SK-N-SH (cell line): ENCODE results near the gene NKAP. TPM values are rescaled to one million over a fixed set of nuclear protein-coding genes. Genes with fewer than 3 reads are reported as not detected.

Experiments
- CTCF ChIA-PET: fragments of 300-600, 350-600 bp; formaldehyde crosslinking; extraction: SDS; loops from one replicate; lab custom pipeline; 2021; lab: Yijun Ruan, JAX
- POLR2A ChIA-PET: fragments of 350-600 bp; sonication (Branson Sonifier 250); formaldehyde crosslinking; extraction: SDS; loops from one replicate; lab custom pipeline; 2020; ENCODE audit warnings: antibody characterized with exemption, inconsistent platforms; lab: Yijun Ruan, JAX
- DNase-seq: peaks from one replicate; pipeline ENCODE4 v3.0.0; 2012
- H2AFZ ChIP-seq: fragments of 200-600 bp; sonication (generic); 2 replicates; pipeline ENCODE4 v1.8.1; 2016; ENCODE audit warnings: antibody characterized with exemption, mild to moderate bottlenecking, low read depth
- H3F3A ChIP-seq: fragments of 200-600 bp; sonication (generic); replicated peaks from 2 replicates; pipeline ENCODE3; 2016; ENCODE audit warnings: antibody characterized with exemption, mild to moderate bottlenecking; ENCODE audit not compliant: insufficient read depth
- H3K27ac ChIP-seq, 2 experiments: fragments of 200-500 bp in 1 of 2; fragments of 200-600 bp in 1 of 2; sonication (Bioruptor generic) in 1 of 2; sonication (generic), shearing (Covaris generic) in 1 of 2; 2 replicates each; pipeline versions ENCODE4 v1.5.1 to v1.6.1; 2014 to 2016; ENCODE audit warnings: low read depth in 2 of 2, inconsistent platforms in 1 of 2, low read length in 1 of 2, mild to moderate bottlenecking in 1 of 2, mixed read lengths in 1 of 2
- H3K27me3 ChIP-seq: fragments of 200-600 bp; sonication (generic), shearing (Covaris generic); 2 replicates; pipeline ENCODE4 v1.6.1; 2016; ENCODE audit warnings: mixed run types; ENCODE audit not compliant: insufficient read depth
- H3K36me3 ChIP-seq, 2 experiments: fragments of 200-500 bp in 1 of 2; fragments of 200-600 bp in 1 of 2; sonication (Bioruptor generic) in 1 of 2; sonication (generic) in 1 of 2; replicated peaks in 1 of 2; 2 replicates each; pipeline versions ENCODE3 to v1.5.1; 2014 to 2016; ENCODE audit warnings: low read length in 1 of 2, mild to moderate bottlenecking in 1 of 2; ENCODE audit not compliant: insufficient read depth in 2 of 2, control insufficient read depth in 1 of 2
- H3K4me1 ChIP-seq, 2 experiments: fragments of 200-500 bp in 1 of 2; fragments of 200-600 bp in 1 of 2; sonication (Bioruptor generic) in 1 of 2; sonication (generic), shearing (Covaris generic) in 1 of 2; 2 replicates each; pipeline versions ENCODE4 v1.5.1 to v1.6.1; 2014 to 2016; ENCODE audit warnings: low read depth in 1 of 2, low read length in 1 of 2, mixed run types in 1 of 2; ENCODE audit not compliant: insufficient read depth in 2 of 2, control insufficient read depth in 1 of 2
- H3K4me2 ChIP-seq: fragments of 200-600 bp; sonication (generic), shearing (Covaris generic); 2 replicates; pipeline ENCODE4 v1.6.1; 2017; ENCODE audit warnings: mixed run types
- H3K4me3 ChIP-seq, 2 experiments: fragments of 200-500 bp in 1 of 2; fragments of 200-600 bp in 1 of 2; sonication (Bioruptor generic) in 1 of 2; sonication (generic), shearing (Covaris generic) in 1 of 2; 2 replicates each; pipeline versions ENCODE4 v1.5.1 to v1.8.1; 2014 to 2016; ENCODE audit warnings: low read depth in 2 of 2, inconsistent platforms in 1 of 2, low read length in 1 of 2, mild to moderate bottlenecking in 1 of 2, mixed read lengths in 1 of 2, moderate library complexity in 1 of 2
- H3K79me2 ChIP-seq: fragments of 200-600 bp; sonication (generic); 2 replicates; pipeline ENCODE4 v1.8.1; 2017; ENCODE audit warnings: mild to moderate bottlenecking; ENCODE audit not compliant: insufficient read depth
- H3K9ac ChIP-seq: fragments of 200-600 bp; sonication (generic); 2 replicates; pipeline ENCODE4 v1.6.1; 2017; ENCODE audit warnings: mixed run types
- H3K9me2 ChIP-seq: fragments of 200-600 bp; sonication (generic); 2 replicates; pipeline ENCODE4 v1.6.1; 2017; ENCODE audit warnings: mixed run types
- H3K9me3 ChIP-seq: fragments of 200-600 bp; sonication (generic); 2 replicates; pipeline ENCODE4 v1.6.1; 2017; ENCODE audit warnings: mixed run types, mild to moderate bottlenecking, moderate library complexity
- H4K20me1 ChIP-seq: fragments of 200-600 bp; sonication (generic); 2 replicates; pipeline ENCODE4 v1.6.1; 2017; ENCODE audit warnings: mild to moderate bottlenecking, mixed run types; ENCODE audit not compliant: insufficient read depth
- CHD2 ChIP-seq: fragments of 150-350 bp; IDR thresholded peaks from 2 replicates; pipeline ENCODE4 v1.6.1; 2018; ENCODE audit warnings: low read length; ENCODE audit not compliant: partially characterized antibody
- ELF1 ChIP-seq: IDR thresholded peaks from 2 replicates; pipeline ENCODE4 v1.4.0; 2012
- EP300 ChIP-seq, 2 experiments: IDR thresholded peaks; 2 replicates each; pipeline versions ENCODE4 v1.4.0 to v1.6.1; 2012; ENCODE audit warnings: borderline replicate concordance in 1 of 2, low read depth in 1 of 2, low read length in 1 of 2
- EZH2phosphoT487 ChIP-seq: fragments of 200-600 bp; sonication (generic); IDR thresholded peaks from 2 replicates; pipeline ENCODE4 v1.6.1; 2017; ENCODE audit warnings: low read depth, mixed run types, mild to moderate bottlenecking, antibody characterized with exemption, moderate library complexity, borderline replicate concordance
- FOSL2 ChIP-seq: IDR thresholded peaks from 2 replicates; pipeline ENCODE4 v1.4.0; 2012; ENCODE audit warnings: low read depth, mild to moderate bottlenecking, moderate library complexity, borderline replicate concordance
- FOXM1 ChIP-seq: IDR thresholded peaks from 2 replicates; pipeline ENCODE4 v1.4.0; 2012; ENCODE audit warnings: low read depth, mild to moderate bottlenecking
- GATA2 ChIP-seq: sonication (generic); formaldehyde crosslinking; IDR thresholded peaks from 2 replicates; pipeline ENCODE4 v1.5.0; 2020; ENCODE audit warnings: mild to moderate bottlenecking, missing genetic modification reagents
- JUND ChIP-seq: IDR thresholded peaks from 2 replicates; pipeline ENCODE4 v1.4.0; 2012
- MEF2A ChIP-seq: IDR thresholded peaks from 2 replicates; pipeline ENCODE4 v1.4.0; 2012; ENCODE audit warnings: low read depth, borderline replicate concordance
- NFIC ChIP-seq: IDR thresholded peaks from 2 replicates; pipeline ENCODE4 v1.4.0; 2012; ENCODE audit warnings: borderline replicate concordance
- NRF1 ChIP-seq: IDR thresholded peaks from 2 replicates; pipeline ENCODE4 v1.6.1; 2012; ENCODE audit warnings: low read depth, mild to moderate bottlenecking, low read length
- POLR2AphosphoS5 ChIP-seq: IDR thresholded peaks from 2 replicates; pipeline ENCODE4 v1.6.1; 2012; ENCODE audit warnings: low read depth, low read length
- RAD21 ChIP-seq: IDR thresholded peaks from 2 replicates; pipeline ENCODE4 v1.6.1; 2012; ENCODE audit warnings: mild to moderate bottlenecking, low read length
- RCOR1 ChIP-seq: fragments of 150-350 bp; IDR thresholded peaks from 2 replicates; pipeline ENCODE4 v1.6.1; 2017; ENCODE audit warnings: antibody characterized with exemption, low read length
- RFX5 ChIP-seq: IDR thresholded peaks from 2 replicates; pipeline ENCODE4 v1.6.1; 2012; ENCODE audit warnings: mild to moderate bottlenecking, improper control_type of control experiment, low read length
- SIN3A ChIP-seq: IDR thresholded peaks from 2 replicates; pipeline ENCODE4 v1.6.1; 2012; ENCODE audit warnings: low read depth, mild to moderate bottlenecking, low read length, moderate library complexity, borderline replicate concordance
- TCF12 ChIP-seq: IDR thresholded peaks from 2 replicates; pipeline ENCODE4 v1.4.0; 2012
- TEAD4 ChIP-seq: IDR thresholded peaks from 2 replicates; pipeline ENCODE4 v1.4.0; 2012; ENCODE audit warnings: mild to moderate bottlenecking, borderline replicate concordance; ENCODE audit not compliant: insufficient read depth
- YY1 ChIP-seq: IDR thresholded peaks from 2 replicates; pipeline ENCODE4 v1.4.0; 2012; ENCODE audit warnings: low read depth, mild to moderate bottlenecking
- WGBS: methylation state at CpG from one replicate; pipeline ENCODE4 v1.1.6; 2017; ENCODE audit warnings: low lambda C conversion rate; 5-methylcytosine and 5-hydroxymethylcytosine counted together
- polyA plus RNA-seq, 3 experiments: library from polyadenylated mRNA; depleted of rRNA; stranded (reverse); fragments of >200 nt; gene quantifications; 2 replicates each; pipeline ENCODE4 v1.2.3, GENCODE V29; 2012
- TF ChIP-seq, protein P1 (sequence below): IDR thresholded peaks from 2 replicates; pipeline ENCODE4 v1.4.0; 2012; ENCODE audit warnings: low read depth, borderline replicate concordance
- TF ChIP-seq, protein P2 (sequence below): IDR thresholded peaks from 2 replicates; pipeline ENCODE4 v1.6.1; 2012; ENCODE audit warnings: mild to moderate bottlenecking, low read depth, low read length, moderate library complexity
- TF ChIP-seq, protein P3 (sequence below): fragments of 150-350 bp; IDR thresholded peaks from 2 replicates; pipeline ENCODE4 v1.6.1; 2016; ENCODE audit warnings: mild to moderate bottlenecking, low read depth, low read length
- TF ChIP-seq, protein P4 (sequence below): fragments of 200-600 bp; sonication (generic); IDR thresholded peaks from 2 replicates; pipeline ENCODE4 v1.6.1; 2017; ENCODE audit warnings: antibody characterized with exemption, mild to moderate bottlenecking, moderate library complexity

Gene NKAP
- polyA plus RNA-seq, 1 of the 3 experiments (the other 2 are of a cell fraction) = 4.2 TPM

DNA sequence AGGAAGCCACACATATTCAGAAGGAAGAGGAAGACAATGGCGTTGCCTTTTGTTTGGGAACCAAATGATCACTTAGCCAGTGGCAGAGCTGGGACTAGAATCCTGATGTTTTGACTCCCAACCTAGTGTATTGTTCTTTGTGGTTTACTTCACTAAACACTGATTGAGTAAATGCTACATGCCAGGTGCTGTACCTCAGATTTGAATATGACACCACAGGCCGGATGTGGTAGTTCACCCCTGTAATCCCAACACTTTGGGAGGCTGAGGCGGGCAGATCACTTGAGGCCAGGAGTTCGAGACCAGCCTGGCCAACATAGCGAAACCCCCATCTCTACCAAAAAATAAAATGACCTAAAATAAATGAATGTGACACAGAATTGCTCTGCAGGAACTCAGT is 63.5 kb downstream of the NKAP start:
- Histone ChIP-seq H3K27me3 (no peaks in the 10 kb centered on the region; the same call in 1 of the 2 replicates), H3K36me3 (peaks cover 3 to 9% of the 10 kb centered on the region in 2 experiments), H3K9me3 (no peaks in the 10 kb centered on the region), H2AFZ (no peak overlapping the region), H3K4me2 (no peak overlapping the region), H3K4me1 (no peaks in the 10 kb centered on the region; a peak in 1 of 4 replicates), H3K9me2 (no peaks in the 10 kb centered on the region), H4K20me1 (no peaks in the 10 kb centered on the region), H3K4me3 (no peak overlapping the region), H3F3A (peaks cover 3% of the 10 kb centered on the region), H3K79me2 (peaks cover 8% of the 10 kb centered on the region; the same call in 1 of the 2 replicates), H3K27ac (no peak overlapping the region), H3K9ac (no peak overlapping the region)
- 39% methylated on average over 4 of the region's 5 CpGs for WGBS
- POLR2A ChIA-PET = no interaction called here
- TF ChIP-seq RCOR1 (no peak), ELF1 (no peak), GATA2 (CRISPR knock-in tag) (no peak), SIN3A (no peak), POLR2AphosphoS5 (no peak), CHD2 (no peak), RFX5 (no peak), MEF2A (no peak), FOXM1 (no peak), EZH2phosphoT487 (no peak), TEAD4 (no peak), FOSL2 (no peak), NRF1 (no peak), TCF12 (no peak)
- CTCF ChIA-PET = interaction anchor here (0.9 to 2.5 kb wide), 7 partner anchors 10 to 197 kb away, joined by 3 to 7 read pairs (median 3); partner anchors contain the start of genes AKAP14 and UPF3B
- DNase-seq = no peak

DNA sequence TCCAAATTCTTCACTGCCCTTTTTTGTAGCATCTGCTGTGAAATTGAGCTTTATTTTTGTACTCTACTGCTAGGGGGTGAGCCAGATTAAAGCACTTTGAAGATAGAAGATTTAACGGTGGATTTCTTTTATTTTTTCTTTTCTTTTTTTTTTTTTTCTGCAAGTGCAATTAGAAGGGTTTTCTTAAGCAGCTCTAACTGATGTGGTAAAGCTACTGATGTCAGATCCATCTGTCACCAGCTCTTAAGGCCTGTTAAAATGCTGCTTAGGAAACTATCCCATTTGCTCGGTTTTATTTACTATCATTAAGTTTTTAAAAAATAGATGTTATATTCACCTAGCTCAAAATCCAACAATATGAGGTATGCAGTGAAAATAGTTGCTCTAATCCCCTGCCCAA is 64.8 kb downstream of the NKAP start:
- no peaks in the 10 kb centered on the region for H3K9me2 ChIP-seq
- no peak for TF ChIP-seq FOXM1
- no peak for TF ChIP-seq TEAD4
- TF ChIP-seq, protein P1, sequence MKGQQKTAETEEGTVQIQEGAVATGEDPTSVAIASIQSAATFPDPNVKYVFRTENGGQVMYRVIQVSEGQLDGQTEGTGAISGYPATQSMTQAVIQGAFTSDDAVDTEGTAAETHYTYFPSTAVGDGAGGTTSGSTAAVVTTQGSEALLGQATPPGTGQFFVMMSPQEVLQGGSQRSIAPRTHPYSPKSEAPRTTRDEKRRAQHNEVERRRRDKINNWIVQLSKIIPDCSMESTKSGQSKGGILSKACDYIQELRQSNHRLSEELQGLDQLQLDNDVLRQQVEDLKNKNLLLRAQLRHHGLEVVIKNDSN = no peak
- no peak for TF ChIP-seq NFIC
- no peak for TF ChIP-seq TCF12
- TF ChIP-seq JUND = no peak
- TF ChIP-seq SIN3A = no peak
- no peak for TF ChIP-seq EP300 (IDR thresholded peaks at IDR 0.05; ENCODE audit: borderline replicate concordance in 1 of 2, low read depth in 1 of 2, low read length in 1 of 2)
- TF ChIP-seq YY1 = no peak
- TF ChIP-seq RAD21 = no peak
- TF ChIP-seq, protein P2, sequence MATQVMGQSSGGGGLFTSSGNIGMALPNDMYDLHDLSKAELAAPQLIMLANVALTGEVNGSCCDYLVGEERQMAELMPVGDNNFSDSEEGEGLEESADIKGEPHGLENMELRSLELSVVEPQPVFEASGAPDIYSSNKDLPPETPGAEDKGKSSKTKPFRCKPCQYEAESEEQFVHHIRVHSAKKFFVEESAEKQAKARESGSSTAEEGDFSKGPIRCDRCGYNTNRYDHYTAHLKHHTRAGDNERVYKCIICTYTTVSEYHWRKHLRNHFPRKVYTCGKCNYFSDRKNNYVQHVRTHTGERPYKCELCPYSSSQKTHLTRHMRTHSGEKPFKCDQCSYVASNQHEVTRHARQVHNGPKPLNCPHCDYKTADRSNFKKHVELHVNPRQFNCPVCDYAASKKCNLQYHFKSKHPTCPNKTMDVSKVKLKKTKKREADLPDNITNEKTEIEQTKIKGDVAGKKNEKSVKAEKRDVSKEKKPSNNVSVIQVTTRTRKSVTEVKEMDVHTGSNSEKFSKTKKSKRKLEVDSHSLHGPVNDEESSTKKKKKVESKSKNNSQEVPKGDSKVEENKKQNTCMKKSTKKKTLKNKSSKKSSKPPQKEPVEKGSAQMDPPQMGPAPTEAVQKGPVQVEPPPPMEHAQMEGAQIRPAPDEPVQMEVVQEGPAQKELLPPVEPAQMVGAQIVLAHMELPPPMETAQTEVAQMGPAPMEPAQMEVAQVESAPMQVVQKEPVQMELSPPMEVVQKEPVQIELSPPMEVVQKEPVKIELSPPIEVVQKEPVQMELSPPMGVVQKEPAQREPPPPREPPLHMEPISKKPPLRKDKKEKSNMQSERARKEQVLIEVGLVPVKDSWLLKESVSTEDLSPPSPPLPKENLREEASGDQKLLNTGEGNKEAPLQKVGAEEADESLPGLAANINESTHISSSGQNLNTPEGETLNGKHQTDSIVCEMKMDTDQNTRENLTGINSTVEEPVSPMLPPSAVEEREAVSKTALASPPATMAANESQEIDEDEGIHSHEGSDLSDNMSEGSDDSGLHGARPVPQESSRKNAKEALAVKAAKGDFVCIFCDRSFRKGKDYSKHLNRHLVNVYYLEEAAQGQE = no peak
- TF ChIP-seq, protein P3, sequence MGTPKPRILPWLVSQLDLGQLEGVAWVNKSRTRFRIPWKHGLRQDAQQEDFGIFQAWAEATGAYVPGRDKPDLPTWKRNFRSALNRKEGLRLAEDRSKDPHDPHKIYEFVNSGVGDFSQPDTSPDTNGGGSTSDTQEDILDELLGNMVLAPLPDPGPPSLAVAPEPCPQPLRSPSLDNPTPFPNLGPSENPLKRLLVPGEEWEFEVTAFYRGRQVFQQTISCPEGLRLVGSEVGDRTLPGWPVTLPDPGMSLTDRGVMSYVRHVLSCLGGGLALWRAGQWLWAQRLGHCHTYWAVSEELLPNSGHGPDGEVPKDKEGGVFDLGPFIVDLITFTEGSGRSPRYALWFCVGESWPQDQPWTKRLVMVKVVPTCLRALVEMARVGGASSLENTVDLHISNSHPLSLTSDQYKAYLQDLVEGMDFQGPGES = no peak
- no peak for TF ChIP-seq NRF1
- TF ChIP-seq, protein P4, sequence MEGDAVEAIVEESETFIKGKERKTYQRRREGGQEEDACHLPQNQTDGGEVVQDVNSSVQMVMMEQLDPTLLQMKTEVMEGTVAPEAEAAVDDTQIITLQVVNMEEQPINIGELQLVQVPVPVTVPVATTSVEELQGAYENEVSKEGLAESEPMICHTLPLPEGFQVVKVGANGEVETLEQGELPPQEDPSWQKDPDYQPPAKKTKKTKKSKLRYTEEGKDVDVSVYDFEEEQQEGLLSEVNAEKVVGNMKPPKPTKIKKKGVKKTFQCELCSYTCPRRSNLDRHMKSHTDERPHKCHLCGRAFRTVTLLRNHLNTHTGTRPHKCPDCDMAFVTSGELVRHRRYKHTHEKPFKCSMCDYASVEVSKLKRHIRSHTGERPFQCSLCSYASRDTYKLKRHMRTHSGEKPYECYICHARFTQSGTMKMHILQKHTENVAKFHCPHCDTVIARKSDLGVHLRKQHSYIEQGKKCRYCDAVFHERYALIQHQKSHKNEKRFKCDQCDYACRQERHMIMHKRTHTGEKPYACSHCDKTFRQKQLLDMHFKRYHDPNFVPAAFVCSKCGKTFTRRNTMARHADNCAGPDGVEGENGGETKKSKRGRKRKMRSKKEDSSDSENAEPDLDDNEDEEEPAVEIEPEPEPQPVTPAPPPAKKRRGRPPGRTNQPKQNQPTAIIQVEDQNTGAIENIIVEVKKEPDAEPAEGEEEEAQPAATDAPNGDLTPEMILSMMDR = no peak

More for the DNA sequence above, 64.8 kb downstream of the NKAP start:
- Histone ChIP-seq H3K27me3 (no peaks in the 10 kb centered on the region; the same call in 1 of the 2 replicates), H3K4me2 (no peak overlapping the region), H3K9me3 (no peaks in the 10 kb centered on the region), H2AFZ (no peak overlapping the region), H4K20me1 (no peaks in the 10 kb centered on the region), H3K4me3 (no peak overlapping the region), H3K27ac (no peak overlapping the region), H3K9ac (no peak overlapping the region), H3K79me2 (peaks cover 17% of the 10 kb centered on the region; the same call in 1 of the 2 replicates), H3F3A (peaks cover 3% of the 10 kb centered on the region), H3K36me3 (peaks cover 3 to 9% of the 10 kb centered on the region in 2 experiments), H3K4me1 (no peaks in the 10 kb centered on the region; a peak in 1 of 4 replicates)
- WGBS = 42% methylated on average over 2 of the region's 2 CpGs
- no peak for DNase-seq
- POLR2A ChIA-PET = no interaction called here
- CTCF ChIA-PET = interaction anchor here (0.6 to 2.5 kb wide), 3 partner anchors 9 to 94 kb away, joined by 3 to 7 read pairs (median 7); partner anchors contain the start of gene AKAP14
